GM19099 (cell line): ENCODE results near the gene SMPD2.

Experiments
- POLR2A ChIP-seq: IDR thresholded peaks from 3 replicates; pipeline ENCODE4 v1.6.1; 2011; ENCODE audit warnings: low read depth; ENCODE audit not compliant: insufficient read length; ENCODE audit errors: extremely low read depth

Gene SMPD2

DNA sequence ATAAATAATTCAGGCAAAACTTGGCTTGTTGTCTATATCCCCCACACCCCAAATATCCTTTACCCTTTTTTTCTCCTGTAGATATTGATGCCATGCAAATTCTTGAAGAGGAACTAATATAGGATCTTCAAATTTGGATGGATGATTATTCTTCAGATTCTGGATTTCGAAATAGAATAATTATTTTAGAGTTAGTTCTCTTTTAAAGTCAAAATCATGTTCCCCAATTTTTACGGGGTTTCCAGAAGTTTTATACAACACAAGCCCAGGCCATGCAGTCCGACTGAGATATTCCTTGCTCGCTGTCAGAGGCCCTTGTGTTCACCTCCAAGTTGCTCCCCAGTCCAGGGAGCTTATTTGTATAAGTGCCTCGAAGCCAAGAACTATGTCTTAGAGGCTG, 4.5 kb upstream of the SMPD2 start:
- no peak for TF ChIP-seq POLR2A

DNA sequence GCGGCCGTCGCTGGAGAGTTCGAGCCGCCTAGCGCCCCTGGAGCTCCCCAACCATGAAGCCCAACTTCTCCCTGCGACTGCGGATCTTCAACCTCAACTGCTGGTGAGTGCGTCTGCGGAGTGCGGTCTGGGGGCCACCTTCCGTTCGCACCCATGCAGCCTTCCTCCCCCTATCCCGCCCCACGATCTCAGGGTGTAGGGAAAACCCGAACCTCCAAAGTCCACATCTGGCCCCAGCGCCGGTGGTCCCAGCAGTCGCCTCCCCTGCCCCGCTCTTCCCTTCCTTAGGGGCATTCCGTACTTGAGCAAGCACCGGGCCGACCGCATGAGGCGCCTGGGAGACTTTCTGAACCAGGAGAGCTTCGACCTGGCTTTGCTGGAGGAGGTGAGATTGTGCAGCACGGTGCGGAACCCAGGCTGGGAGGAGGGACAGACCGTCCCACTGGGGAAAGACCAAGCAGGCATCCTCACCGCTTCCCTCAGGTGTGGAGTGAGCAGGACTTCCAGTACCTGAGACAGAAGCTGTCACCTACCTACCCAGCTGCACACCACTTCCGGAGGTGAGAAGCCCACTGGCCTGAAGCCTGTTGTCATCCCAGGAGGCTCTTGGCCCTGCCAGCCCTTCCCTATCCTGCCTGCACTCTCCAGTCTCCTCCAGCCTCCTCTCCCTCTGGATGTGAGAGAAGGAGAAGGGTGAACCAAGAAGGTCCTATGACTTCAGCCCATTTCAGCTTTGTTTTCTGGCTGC, 719 bp downstream of the SMPD2 start:
- no peak for TF ChIP-seq POLR2A

DNA sequence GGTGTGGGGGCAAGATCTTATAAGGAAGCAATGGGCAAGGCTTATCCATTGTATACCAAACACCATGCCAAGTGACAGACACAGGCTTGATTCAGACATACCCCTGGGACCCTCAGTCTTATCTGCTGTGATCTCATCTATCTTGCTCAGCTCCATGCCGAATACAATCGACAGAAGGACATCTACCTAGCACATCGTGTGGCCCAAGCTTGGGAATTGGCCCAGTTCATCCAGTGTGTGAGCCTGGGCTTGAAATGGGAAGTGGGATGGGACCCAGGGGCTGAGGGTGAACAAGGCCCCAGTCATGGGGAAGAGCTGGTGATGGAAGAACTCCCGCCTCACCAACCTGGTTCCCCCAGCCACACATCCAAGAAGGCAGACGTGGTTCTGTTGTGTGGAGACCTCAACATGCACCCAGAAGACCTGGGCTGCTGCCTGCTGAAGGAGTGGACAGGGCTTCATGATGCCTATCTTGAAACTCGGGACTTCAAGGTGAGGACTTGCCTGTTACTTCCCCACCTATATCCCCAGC, 1.9 kb downstream of the SMPD2 start:
- TF ChIP-seq POLR2A, result no peak

DNA sequence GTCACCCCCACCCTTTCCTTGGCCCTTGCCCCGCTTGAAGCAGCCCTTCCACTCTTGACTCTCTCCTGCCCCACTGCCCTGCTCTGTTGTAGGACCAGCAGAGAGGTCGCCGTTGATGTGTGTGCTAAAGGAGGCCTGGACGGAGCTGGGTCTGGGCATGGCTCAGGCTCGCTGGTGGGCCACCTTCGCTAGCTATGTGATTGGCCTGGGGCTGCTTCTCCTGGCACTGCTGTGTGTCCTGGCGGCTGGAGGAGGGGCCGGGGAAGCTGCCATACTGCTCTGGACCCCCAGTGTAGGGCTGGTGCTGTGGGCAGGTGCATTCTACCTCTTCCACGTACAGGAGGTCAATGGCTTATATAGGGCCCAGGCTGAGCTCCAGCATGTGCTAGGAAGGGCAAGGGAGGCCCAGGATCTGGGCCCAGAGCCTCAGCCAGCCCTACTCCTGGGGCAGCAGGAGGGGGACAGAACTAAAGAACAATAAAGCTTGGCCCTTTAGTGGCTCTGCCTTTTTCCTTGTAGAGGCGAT, 3.0 kb downstream of the SMPD2 start:
- TF ChIP-seq POLR2A, result peak; percentile 9

DNA sequence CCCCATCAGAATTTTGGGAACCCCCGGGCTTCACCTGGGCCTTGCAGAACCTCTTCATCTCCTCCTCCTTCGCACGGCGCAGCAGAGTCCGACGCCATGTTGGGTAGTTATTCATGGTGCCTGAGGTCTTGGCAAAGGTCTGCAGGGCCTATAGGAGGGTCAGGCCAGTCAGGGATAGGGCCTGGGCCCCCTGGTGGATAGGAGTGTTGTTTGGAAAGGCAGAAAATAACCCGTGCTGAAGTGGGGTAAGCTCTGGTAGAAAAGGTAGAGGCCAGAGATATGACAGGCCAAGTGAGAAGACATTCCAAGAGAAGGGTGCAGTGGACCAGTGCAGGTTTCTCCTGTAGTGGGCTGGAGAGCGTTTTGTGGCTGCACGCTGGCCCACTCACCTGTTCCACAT, 4.9 kb downstream of the SMPD2 start:
- TF ChIP-seq POLR2A, result no peak

DNA sequence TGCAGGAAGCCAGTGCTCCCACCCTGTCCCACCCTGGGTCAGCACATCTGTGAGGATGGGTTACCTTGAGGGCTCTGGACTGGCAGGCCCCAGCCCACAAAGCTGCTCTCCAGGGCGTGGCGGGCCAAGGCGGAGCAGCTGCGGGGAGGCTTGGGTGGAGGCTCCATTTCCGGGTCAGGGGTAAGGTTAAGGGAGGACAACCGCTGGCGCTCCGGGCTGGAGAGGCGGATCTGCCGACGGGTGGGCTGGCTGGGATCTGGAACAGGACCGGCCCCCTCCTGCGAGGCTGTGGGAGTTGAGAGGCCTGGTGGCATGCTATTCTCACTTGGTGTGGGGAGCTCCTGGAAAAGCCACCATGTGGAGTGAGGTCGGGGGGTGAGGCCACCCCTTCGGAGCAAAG, 5.5 kb downstream of the SMPD2 start:
- no peak for TF ChIP-seq POLR2A

DNA sequence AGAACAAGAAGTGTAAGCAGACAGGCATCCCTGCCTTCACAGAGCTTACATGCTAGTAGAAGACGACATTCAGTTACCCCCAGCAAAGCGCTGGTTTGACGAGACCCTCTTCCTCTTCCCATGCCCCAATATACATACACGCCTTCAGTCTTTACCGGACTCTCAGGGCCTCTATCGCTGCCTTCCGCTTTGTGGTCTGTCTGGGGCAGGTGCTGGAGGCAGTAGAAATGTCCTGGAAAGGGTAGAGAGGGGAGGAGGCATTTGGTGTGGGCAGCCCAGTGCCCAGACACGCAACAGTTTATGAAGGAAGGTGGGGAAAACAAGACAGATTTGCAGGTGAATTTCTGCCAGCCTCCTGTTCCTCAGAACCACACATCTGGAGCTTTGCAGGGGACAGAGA, 6.0 kb downstream of the SMPD2 start:
- TF ChIP-seq POLR2A, result no peak

DNA sequence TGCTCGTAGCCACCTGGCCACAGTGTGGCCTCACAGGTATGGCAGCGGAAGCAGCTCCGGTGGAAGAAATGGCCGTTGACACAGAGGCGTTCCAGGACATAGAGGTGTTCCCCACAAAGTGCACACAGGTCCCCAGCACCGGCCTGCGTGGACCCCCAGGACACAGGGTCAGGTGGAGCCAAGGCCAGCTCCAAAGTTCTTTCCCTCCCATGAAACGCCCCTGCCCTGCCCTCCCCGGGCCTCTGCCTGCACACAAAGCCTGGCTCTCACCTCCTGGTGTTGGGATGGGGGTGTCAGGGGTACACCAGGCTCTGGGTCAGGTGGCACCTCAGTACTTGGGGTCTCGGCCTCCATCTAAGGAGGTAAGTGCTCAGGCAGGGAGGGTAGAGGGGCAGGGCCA, 6.6 kb downstream of the SMPD2 start:
- no peak for TF ChIP-seq POLR2A

DNA sequence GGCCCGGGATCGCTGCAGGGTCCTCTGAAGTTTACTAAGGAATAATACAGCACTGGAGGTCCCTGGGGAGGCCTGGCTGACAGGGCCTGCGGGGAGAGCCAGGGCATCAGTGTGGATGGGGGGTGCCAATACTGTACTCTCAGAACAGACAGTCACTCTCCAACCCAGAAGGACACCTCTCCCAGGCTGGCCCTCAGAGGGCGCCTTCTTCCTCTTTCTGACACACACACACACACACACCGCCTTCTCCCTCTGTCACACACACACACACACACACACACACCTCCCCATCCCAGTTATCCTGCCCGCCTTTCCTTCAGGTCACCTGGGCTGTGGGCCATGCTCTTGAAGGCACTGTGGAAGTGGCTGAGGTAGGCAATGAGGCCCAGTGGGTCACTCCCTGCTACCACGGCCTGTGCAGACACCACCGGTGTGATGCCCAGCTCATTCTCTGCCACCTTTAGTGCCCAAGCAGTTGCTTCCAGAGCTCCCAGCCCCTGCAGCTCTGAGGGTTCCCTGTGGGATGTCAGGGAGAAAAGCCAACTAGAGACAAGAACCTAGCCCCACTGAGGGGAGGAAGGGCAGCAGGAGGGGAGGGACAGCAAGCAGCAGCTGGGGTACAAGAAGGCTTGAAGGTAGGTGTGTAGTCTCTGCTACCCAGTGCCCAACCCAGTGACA, 7.5 kb downstream of the SMPD2 start:
- no peak for TF ChIP-seq POLR2A

DNA sequence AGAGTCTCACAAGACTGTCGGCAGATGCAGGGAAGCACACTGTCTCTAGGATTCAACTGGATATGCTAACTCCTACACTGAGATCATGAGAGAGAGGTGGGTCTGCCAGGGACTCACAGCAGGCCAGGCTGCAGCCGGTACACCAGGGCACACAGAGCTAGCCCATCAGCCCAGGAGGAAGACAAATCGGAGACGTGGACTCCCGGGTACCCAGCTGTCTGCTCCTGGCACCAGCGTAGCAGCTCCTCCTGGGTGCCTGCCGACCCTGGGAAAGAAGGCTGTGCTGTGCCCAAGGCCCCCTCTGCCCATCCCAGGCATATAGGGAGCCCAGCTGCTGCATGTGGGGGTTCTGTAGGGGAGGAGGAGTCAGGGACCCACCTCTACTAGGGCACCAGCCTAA, 8.1 kb downstream of the SMPD2 start:
- no peak for TF ChIP-seq POLR2A

DNA sequence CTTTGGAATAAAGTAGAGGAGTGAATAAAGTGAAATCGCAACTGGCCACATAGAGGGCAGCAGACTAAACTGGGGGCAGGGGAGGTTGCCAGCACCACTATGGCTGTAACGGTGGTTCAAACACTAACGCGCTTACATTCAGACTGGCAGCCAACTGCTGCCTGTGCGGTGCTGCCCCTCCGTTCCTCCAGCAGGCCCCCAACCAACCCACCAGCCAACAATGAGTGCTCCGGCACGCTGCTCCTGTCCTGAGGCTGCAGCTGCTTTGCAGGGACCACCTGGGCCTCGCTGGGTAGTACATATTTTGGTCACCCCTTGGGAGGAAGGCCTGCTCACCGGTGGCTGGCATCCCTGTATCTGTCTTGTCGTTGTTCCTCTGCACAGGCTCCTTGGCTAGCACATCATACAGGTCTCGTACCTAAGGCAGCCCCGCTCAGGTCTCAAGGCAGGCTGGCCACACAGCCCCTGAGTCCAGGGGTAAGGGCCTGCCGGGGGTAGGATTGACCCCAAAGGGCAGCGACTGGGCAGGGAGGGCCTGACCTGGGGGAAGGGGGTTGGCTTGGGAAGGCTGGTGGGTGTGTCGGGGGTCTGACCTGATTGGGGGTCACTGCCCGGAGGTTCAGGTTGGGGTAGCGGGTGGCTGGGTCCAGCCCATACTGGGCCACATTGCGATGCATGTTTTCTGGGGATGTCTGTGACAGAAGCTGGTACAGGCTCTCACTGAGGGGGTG, 8.7 kb downstream of the SMPD2 start:
- no peak for TF ChIP-seq POLR2A

DNA sequence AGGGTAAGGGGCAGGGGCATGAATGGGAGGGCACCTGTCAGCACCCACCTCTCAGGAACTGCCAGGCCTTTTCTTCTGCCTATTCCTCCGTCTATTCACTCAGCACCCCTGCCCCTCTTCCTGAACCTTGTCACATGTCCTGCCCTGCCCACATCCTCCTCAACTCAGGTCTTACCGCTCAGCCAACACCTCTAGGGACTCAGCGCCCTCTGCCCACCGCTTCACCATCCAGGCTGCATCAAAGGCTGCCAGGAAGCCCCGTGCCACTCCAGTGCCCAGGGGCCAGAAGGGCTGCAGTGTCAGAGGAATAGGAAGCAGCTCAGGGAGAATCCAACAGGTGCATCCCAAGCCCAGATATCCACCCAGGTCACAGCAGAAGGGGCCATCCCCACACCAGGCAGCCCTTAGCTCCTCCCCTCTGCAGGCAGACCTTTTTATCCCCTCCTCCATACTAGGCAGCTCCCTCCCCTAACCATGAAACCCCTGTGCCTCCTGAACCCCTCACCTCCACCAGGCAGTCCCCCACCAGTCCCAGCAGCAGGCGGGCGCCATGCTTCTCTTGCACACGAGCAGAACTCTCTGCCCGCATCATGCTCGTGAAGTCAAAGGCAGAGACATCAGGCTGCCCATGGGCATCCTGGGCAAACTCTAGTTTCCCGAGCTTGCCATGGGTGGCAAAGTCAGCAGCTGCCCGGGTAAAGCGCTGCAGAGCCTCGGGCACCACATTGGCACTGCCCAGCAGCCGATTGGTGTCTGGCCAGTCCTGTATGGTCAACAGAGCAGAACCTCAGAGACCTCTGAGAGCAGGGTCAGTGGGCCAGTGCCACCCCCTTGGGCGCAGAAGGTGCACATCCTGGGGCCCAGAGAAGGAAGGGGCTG, 9.5 kb downstream of the SMPD2 start:
- no peak for TF ChIP-seq POLR2A

DNA sequence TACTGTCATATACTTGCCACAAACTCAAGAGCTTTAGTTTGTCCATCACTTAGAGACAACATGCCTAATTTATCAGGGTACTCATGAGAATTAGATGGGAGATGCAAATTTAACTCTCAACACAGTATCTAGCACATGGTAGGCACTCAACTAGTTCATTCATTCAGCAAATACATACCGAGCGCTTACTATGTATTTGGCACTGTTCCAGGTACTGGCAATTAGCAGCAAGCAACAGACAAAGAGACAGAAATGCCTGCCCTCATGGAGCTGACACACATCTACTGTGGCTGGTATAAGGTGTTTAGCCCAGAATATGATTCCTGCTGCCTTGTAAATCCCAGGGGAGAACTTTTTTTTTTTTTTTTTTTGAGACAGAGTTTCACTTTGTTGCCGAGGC, 10.3 kb downstream of the SMPD2 start:
- TF ChIP-seq POLR2A, result no peak

DNA sequence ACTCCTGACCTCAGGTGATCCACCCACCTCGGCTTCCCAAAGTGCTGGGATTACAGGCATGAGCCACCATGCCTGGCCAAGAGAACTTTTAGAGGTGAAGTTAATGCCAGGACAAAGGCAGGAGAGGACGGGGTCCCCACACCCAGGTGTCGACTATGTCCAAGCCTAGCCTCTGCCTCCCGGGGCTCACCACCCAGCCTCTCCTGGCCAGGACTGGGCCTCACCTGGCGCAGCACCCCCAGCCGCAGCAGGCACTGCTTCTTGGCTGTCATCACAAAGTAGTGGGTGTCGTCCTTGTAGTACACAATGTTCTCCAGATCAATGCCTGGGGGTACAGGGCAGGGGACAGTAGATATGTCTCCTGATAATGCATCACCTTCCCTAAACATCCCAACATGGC, 10.9 kb downstream of the SMPD2 start:
- TF ChIP-seq POLR2A, result no peak
